ENCODE measurements around the gene TPGS2.

DNA sequence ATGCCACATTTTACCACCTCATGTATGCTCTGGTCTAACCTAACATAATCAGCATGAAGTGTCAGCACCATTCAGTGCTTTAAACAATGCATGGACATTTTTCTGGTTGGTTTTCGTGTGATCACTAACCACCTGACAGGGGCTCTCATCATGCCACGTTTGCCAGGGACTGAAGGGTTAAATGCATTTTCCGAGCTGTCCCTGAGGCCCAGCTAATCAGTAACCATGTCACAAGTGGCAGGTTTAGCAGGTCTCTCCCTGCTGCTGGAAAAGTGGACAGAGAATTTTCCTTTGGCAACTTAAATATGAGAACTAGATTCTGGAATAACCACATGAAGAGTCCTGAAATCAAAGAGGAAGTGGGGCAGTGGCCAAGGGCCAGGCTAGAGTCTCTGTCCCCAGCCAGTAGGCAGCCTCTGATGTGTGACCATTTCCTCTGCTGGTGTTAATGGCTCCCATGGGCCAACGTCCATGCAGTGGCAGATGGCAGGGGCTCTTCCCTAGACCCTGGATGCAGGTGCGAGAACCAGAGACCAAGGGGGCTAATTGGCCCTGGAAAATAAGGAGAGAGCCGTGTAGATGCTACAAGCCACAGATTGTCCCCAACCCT, 69.5 kb downstream of the TPGS2 start:
- TF ChIP-seq, protein P1, sequence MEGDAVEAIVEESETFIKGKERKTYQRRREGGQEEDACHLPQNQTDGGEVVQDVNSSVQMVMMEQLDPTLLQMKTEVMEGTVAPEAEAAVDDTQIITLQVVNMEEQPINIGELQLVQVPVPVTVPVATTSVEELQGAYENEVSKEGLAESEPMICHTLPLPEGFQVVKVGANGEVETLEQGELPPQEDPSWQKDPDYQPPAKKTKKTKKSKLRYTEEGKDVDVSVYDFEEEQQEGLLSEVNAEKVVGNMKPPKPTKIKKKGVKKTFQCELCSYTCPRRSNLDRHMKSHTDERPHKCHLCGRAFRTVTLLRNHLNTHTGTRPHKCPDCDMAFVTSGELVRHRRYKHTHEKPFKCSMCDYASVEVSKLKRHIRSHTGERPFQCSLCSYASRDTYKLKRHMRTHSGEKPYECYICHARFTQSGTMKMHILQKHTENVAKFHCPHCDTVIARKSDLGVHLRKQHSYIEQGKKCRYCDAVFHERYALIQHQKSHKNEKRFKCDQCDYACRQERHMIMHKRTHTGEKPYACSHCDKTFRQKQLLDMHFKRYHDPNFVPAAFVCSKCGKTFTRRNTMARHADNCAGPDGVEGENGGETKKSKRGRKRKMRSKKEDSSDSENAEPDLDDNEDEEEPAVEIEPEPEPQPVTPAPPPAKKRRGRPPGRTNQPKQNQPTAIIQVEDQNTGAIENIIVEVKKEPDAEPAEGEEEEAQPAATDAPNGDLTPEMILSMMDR (IDR thresholded peaks at IDR 0.05), result no peak
- no peak for TF ChIP-seq POLR2A (IDR thresholded peaks at IDR 0.05)
